Liver (tissue), 9 donors: ENCODE measurements around the gene FNIP1. TPM values are rescaled to one million over a fixed set of nuclear protein-coding genes. Genes with fewer than 3 reads are reported as not detected.

ENCODE experiments used
- DNase-seq: peaks from one replicate; pipeline ENCODE4 v3.0.0-alpha.2; 2017; ENCODE audit warnings: low spot score
- H3K27ac ChIP-seq, 2 donors: one replicate each; pipeline ENCODE4 v1.7.0; 2013; ENCODE audit warnings: inconsistent platforms in 2 of 2, low read length in 2 of 2, control low read depth in 1 of 2, low read depth in 1 of 2, mild to moderate bottlenecking in 1 of 2
- H3K27me3 ChIP-seq, 4 donors: one replicate each; pipeline versions ENCODE4 v1.6.1 to v1.7.0; 2013; ENCODE audit warnings: low read length in 3 of 4, inconsistent platforms in 1 of 4, mild to moderate bottlenecking in 1 of 4, moderate library complexity in 1 of 4; ENCODE audit not compliant: control insufficient read depth in 4 of 4, insufficient read depth in 4 of 4
- H3K36me3 ChIP-seq, 4 donors: one replicate each; pipeline versions ENCODE4 v1.6.1 to v1.7.0; 2013; ENCODE audit warnings: low read length in 3 of 4, mild to moderate bottlenecking in 3 of 4, low read depth in 1 of 4, moderate library complexity in 1 of 4; ENCODE audit not compliant: control insufficient read depth in 4 of 4, insufficient read depth in 3 of 4
- H3K4me1 ChIP-seq, 4 donors: one replicate each; pipeline versions ENCODE4 v1.6.1 to v1.7.0; 2013; ENCODE audit warnings: low read length in 3 of 4, mild to moderate bottlenecking in 3 of 4, moderate library complexity in 1 of 4; ENCODE audit not compliant: control insufficient read depth in 4 of 4, insufficient read depth in 4 of 4
- H3K4me3 ChIP-seq, 3 donors: one replicate each; pipeline versions ENCODE4 v1.6.1 to v1.7.0; 2013; ENCODE audit warnings: low read length in 3 of 3, control low read depth in 1 of 3, low read depth in 1 of 3, mild to moderate bottlenecking in 1 of 3
- H3K9ac ChIP-seq, 2 donors: one replicate each; pipeline ENCODE4 v1.7.0; 2013; ENCODE audit warnings: low read length in 2 of 2, mild to moderate bottlenecking in 2 of 2, moderate library complexity in 2 of 2, control low read depth in 1 of 2, low read depth in 1 of 2
- H3K9me3 ChIP-seq, 4 donors: one replicate each; pipeline versions ENCODE4 v1.6.1 to v1.7.0; 2013; ENCODE audit warnings: low read length in 3 of 4; ENCODE audit not compliant: control insufficient read depth in 4 of 4
- ATF3 ChIP-seq: IDR thresholded peaks from 2 replicates; pipeline ENCODE4 v1.6.1; 2016; ENCODE audit warnings: antibody characterized with exemption
- EGR1 ChIP-seq, 2 donors: IDR thresholded peaks; 2 replicates each; pipeline ENCODE4 v1.6.1; 2016 to 2018; ENCODE audit warnings: antibody characterized with exemption in 2 of 2, low read depth in 2 of 2
- FOXA1 ChIP-seq: IDR thresholded peaks from 2 replicates; pipeline ENCODE4 v1.6.1; 2016; ENCODE audit warnings: antibody characterized with exemption
- FOXA2 ChIP-seq: IDR thresholded peaks from 2 replicates; pipeline ENCODE4 v1.6.1; 2016; ENCODE audit warnings: antibody characterized with exemption
- GABPA ChIP-seq, 2 donors: IDR thresholded peaks in 1 of 2; conservative IDR thresholded peaks in 1 of 2; 2 replicates each; pipeline ENCODE4 v1.6.1; 2016; ENCODE audit warnings: antibody characterized with exemption in 2 of 2, mild to moderate bottlenecking in 1 of 2, moderate library complexity in 1 of 2
- HNF4A ChIP-seq, 2 donors: conservative IDR thresholded peaks; 2 replicates each; pipeline ENCODE4 v1.6.1; 2016; ENCODE audit warnings: antibody characterized with exemption in 2 of 2, mild to moderate bottlenecking in 2 of 2
- HNF4G ChIP-seq: IDR thresholded peaks from 2 replicates; pipeline ENCODE4 v1.6.1; 2016; ENCODE audit warnings: antibody characterized with exemption
- JUND ChIP-seq, 2 donors: IDR thresholded peaks; 2 replicates each; pipeline ENCODE4 v1.6.1; 2016; ENCODE audit warnings: antibody characterized with exemption in 2 of 2
- NR2F2 ChIP-seq: IDR thresholded peaks from 2 replicates; pipeline ENCODE4 v1.6.1; 2016; ENCODE audit warnings: antibody characterized with exemption
- RAD21 ChIP-seq, 2 donors: IDR thresholded peaks; 2 replicates each; pipeline ENCODE4 v1.6.1; 2016; ENCODE audit warnings: antibody characterized with exemption in 2 of 2, mild to moderate bottlenecking in 2 of 2
- RXRA ChIP-seq, 2 donors: IDR thresholded peaks; 2 replicates each; pipeline ENCODE4 v1.6.1; 2017 to 2018; ENCODE audit warnings: antibody characterized with exemption in 2 of 2, mild to moderate bottlenecking in 1 of 2
- SP1 ChIP-seq: IDR thresholded peaks from 2 replicates; pipeline ENCODE4 v1.6.1; 2018; ENCODE audit warnings: antibody characterized with exemption, mild to moderate bottlenecking
- TAF1 ChIP-seq: conservative IDR thresholded peaks from 2 replicates; pipeline ENCODE4 v1.6.1; 2016; ENCODE audit warnings: antibody characterized with exemption, mild to moderate bottlenecking
- YY1 ChIP-seq: IDR thresholded peaks from 2 replicates; pipeline ENCODE4 v1.6.1; 2016; ENCODE audit warnings: antibody characterized with exemption, mild to moderate bottlenecking
- ZBTB33 ChIP-seq: IDR thresholded peaks from 2 replicates; pipeline ENCODE4 v1.6.1; 2016; ENCODE audit warnings: antibody characterized with exemption
- WGBS: extraction: QIAGEN DNeasy Blood & Tissue Kit; methylation state at CpG from one replicate; pipeline ENCODE4 v1.1.7; 2013; 5-methylcytosine and 5-hydroxymethylcytosine counted together
- polyA plus RNA-seq, 2 donors: library from polyadenylated mRNA; stranded (reverse) in 1 of 2; unstranded in 1 of 2; fragments of 200-250 nt in 1 of 2; fragments of >200 nt in 1 of 2; fragmentation: Nextera tagmentation in 1 of 2; extraction: Ambion mirVana in 1 of 2; gene quantifications; one replicate each; pipeline versions ENCODE4 v1.2.1 to v1.2.3, GENCODE V29; 2013 to 2015
- total RNA-seq, 2 donors: library from RNA; depleted of rRNA; stranded (reverse); fragments of >200 nt; gene quantifications; one replicate each; pipeline ENCODE4 v1.2.3, GENCODE V29; 2014
- TF ChIP-seq, protein P1 (sequence below): IDR thresholded peaks from 2 replicates; pipeline ENCODE4 v1.6.1; 2016; ENCODE audit warnings: antibody characterized with exemption
- TF ChIP-seq, protein P2 (sequence below): fragments of 150-350 bp; IDR thresholded peaks from 2 replicates; pipeline ENCODE4 v1.5.1; 2017; ENCODE audit warnings: improper control_type of control experiment, low read depth, low read length; ENCODE audit not compliant: missing input control
- donor health status: healthy.
- donor health status: healthy.
- donor health status: healthy.
- donor health status: healthy.
- donor health status: healthy.

FNIP1 gene
- total and polyA plus RNA-seq, 4 donors = 3.7 to 34.0 (median 13.8) TPM

GRCh38 chr5:131786036-131786435 lies 10.8 kb downstream of the FNIP1 start:
- H3K36me3 ChIP-seq = no peaks in the 10 kb centered on the region
- TF ChIP-seq RXRA (IDR thresholded peaks at IDR 0.05) = no peak
- TF ChIP-seq HNF4G = no peak
- no peak for TF ChIP-seq ATF3
- no peak for TF ChIP-seq GABPA (IDR thresholded peaks at IDR 0.05 in 1 of 2, conservative IDR thresholded peaks at IDR 0.05 in 1 of 2)
- H3K4me1 ChIP-seq = peaks cover 0 to 12% (median 4%) of the 10 kb centered on the region in 4 donors
- 94% methylated on average over 1 of the region's 1 CpG for WGBS
- no peaks in the 10 kb centered on the region for H3K9me3 ChIP-seq
- H3K27ac ChIP-seq = no peak overlapping the region
- no peak for DNase-seq
- H3K9ac ChIP-seq = no peak overlapping the region
- H3K27me3 ChIP-seq = no peaks in the 10 kb centered on the region
- H3K4me3 ChIP-seq = no peak overlapping the region

- H3K27me3 ChIP-seq = no peaks in the 10 kb centered on the region
- WGBS = 90% methylated on average over 1 of the region's 1 CpG
- no peak overlapping the region for H3K27ac ChIP-seq
- TF ChIP-seq SP1 (no peak), FOXA2 (no peak), HNF4A (conservative IDR thresholded peaks at IDR 0.05) (no peak), FOXA1 (no peak), JUND (IDR thresholded peaks at IDR 0.05) (no peak), YY1 (no peak), EGR1 (IDR thresholded peaks at IDR 0.05; ENCODE audit: low read depth in 2 of 2) (no peak), ATF3 (no peak), TAF1 (no peak)
- TF ChIP-seq, protein P1, sequence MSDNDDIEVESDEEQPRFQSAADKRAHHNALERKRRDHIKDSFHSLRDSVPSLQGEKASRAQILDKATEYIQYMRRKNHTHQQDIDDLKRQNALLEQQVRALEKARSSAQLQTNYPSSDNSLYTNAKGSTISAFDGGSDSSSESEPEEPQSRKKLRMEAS = no peak
- no peak overlapping the region for H3K9ac ChIP-seq
- H3K4me3 ChIP-seq = no peak overlapping the region
- H3K36me3 ChIP-seq = no peaks in the 10 kb centered on the region
- peaks cover 0 to 12% (median 4%) of the 10 kb centered on the region in 4 donors for H3K4me1 ChIP-seq
- no peak for DNase-seq
- no peaks in the 10 kb centered on the region for H3K9me3 ChIP-seq
Observed at GRCh38 chr5:131783874-131784273, 12.9 kb downstream of the FNIP1 start.

DNA sequence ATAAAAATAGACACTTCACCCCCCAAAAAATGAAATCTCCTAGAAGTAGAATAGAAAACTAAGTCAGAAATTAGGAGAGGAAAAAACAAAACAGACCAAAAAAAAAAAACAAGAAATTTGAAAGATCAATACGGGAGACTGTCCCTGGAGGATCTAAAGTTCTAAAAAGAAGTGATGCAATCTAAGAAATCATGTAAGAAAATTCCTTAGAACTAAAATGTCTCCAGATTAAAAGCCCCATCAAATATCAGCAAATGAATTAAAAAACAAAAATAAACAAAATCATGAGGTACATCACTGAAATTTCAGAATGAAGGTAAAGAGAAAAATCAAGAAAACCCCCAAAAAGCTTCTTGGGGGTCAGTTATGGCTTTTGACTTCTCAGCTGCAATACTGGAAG lies 13.5 kb downstream of the FNIP1 start:
- Histone ChIP-seq H3K9me3 (no peaks in the 10 kb centered on the region), H3K27ac (no peak overlapping the region), H3K4me3 (no peak overlapping the region), H3K27me3 (no peaks in the 10 kb centered on the region), H3K4me1 (peaks cover 0 to 12% (median 4%) of the 10 kb centered on the region in 4 donors), H3K36me3 (no peaks in the 10 kb centered on the region), H3K9ac (no peak overlapping the region)
- no peak for DNase-seq
- 88% methylated on average over 1 of the region's 1 CpG for WGBS
- TF ChIP-seq FOXA2 (no peak), EGR1 (IDR thresholded peaks at IDR 0.05; ENCODE audit: low read depth in 2 of 2) (no peak), TAF1 (no peak), RXRA (IDR thresholded peaks at IDR 0.05) (no peak), YY1 (no peak), FOXA1 (no peak), NR2F2 (no peak), HNF4G (no peak), HNF4A (conservative IDR thresholded peaks at IDR 0.05) (no peak), RAD21 (IDR thresholded peaks at IDR 0.05) (no peak), ZBTB33 (no peak), SP1 (no peak), GABPA (IDR thresholded peaks at IDR 0.05 in 1 of 2, conservative IDR thresholded peaks at IDR 0.05 in 1 of 2) (no peak), ATF3 (no peak)
- TF ChIP-seq, protein P2, sequence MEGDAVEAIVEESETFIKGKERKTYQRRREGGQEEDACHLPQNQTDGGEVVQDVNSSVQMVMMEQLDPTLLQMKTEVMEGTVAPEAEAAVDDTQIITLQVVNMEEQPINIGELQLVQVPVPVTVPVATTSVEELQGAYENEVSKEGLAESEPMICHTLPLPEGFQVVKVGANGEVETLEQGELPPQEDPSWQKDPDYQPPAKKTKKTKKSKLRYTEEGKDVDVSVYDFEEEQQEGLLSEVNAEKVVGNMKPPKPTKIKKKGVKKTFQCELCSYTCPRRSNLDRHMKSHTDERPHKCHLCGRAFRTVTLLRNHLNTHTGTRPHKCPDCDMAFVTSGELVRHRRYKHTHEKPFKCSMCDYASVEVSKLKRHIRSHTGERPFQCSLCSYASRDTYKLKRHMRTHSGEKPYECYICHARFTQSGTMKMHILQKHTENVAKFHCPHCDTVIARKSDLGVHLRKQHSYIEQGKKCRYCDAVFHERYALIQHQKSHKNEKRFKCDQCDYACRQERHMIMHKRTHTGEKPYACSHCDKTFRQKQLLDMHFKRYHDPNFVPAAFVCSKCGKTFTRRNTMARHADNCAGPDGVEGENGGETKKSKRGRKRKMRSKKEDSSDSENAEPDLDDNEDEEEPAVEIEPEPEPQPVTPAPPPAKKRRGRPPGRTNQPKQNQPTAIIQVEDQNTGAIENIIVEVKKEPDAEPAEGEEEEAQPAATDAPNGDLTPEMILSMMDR = no peak
